ENCODE results near the gene NPAT. TPM values are rescaled to one million over a fixed set of nuclear protein-coding genes. Genes with fewer than 3 reads are reported as not detected.

NPAT gene
- total and polyA plus RNA-seq, 2 of the 13 experiments (the other 11 are each of a cell fraction or from before 2014, with no cell fraction given) = 4.4 to 11.2 TPM

DNA sequence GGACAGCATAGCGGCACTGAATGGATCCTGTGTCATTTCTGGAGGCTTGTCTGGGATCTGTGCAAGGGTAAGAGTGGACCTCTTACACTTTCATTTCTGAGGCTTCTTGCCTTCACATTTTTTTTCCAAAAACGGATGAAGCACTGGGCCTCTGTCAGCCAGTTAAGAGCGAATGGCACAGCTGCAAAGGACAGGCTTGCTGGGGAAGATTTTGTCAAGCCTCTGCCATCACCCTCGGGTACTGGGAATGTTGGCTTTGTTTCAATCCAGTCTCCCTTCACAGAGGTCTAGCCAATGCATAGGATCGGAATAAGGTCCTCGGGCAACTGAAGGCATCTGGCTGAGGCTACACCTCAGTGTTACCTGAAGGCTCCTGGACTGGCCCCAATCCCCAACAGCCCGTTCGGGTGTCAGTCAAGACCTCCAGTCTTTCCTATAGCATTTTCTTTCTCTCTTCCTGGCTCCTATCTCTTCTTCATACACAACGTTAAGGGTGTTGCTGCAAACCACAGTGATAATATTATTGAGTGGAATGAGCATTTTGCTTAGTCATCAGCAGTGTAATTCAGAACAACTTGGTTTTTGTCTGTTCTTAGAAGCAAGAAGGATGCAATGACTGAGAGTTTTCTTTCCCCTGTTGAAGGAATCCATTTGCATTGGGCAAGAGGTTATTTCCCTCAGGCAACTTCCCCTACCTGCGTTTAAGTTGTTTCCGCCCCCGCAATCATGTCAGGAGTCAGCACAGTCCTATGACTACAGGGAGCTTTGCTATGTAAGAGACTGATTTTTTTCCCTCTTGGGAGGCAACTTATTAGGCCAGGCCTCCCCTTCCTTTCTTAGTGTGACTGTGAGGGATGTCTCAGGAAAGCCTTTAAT is 22.8 kb downstream of the NPAT start (continued):
- no peak for TF ChIP-seq STAT5B (CRISPR knock-in tag; IDR thresholded peaks at IDR 0.05)

DNA sequence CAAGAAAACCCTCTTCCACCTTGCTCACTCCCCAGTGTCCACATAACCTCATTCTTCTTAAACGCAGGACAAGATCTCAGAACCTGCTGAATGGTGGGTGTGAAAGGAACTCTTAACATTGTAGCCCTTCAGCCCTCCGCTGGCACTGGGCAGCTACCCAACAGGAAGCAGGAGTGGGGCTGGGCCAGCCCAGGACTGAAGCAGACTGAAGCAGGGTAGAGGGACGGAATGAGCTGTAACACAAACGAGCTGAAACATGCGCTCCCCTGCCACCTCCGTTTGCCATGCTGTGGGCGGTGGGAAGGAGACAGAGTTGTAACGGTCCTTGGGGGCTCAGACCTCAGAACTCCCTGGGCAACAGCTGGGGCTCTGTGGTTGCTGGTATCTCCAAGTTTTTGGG is 23.6 kb downstream of the NPAT start:
- in situ Hi-C loops (cut with HindIII; ENCODE audit: extremely low pct_ligation_motif_present, low pct_unique_long_range_greater_than_20kb) (no loop called here), intact Hi-C loops (cut with micrococcal nuclease; ENCODE audit: unreplicated experiment) (no loop called here)
- CTCF ChIA-PET (ENCODE audit: low intra/inter-chr PET ratio, low total read pairs) = no interaction called here
- ATAC-seq (no peak), DNase-seq (ENCODE audit: low spot score) (no peak), FAIRE-seq (no peak)
- Histone ChIP-seq H3K9ac (ENCODE audit: insufficient read depth, low read depth, low read length) (no peak overlapping the region), H4K20me1 (ENCODE audit: insufficient read depth, low read length) (no peaks in the 10 kb centered on the region), H3K9me3 (ENCODE audit: low read length) (no peaks in the 10 kb centered on the region), H3K4me3 (replicated peaks in 1 of 3; ENCODE audit: insufficient read depth in 1 of 3, low read depth in 2 of 3, low read length in 3 of 3) (no peak overlapping the region), H3K79me2 (ENCODE audit: insufficient read depth, low read length) (no peaks in the 10 kb centered on the region), H3K27me3 (ENCODE audit: control insufficient read depth in 1 of 2, insufficient read depth in 2 of 2, low read length in 2 of 2) (no peaks in the 10 kb centered on the region), H2AFZ (ENCODE audit: low read length) (no peak overlapping the region), H3K27ac (ENCODE audit: extremely low read length, insufficient read depth, low read length) (no peak overlapping the region), H3K36me3 (replicated peaks in 1 of 2; ENCODE audit: control insufficient read depth in 1 of 2, insufficient read depth in 2 of 2, low read length in 2 of 2) (peaks cover 8 to 29% of the 10 kb centered on the region in 2 experiments), H3K4me1 (ENCODE audit: insufficient read depth, low read length) (peaks cover 11% of the 10 kb centered on the region), H3K4me2 (ENCODE audit: low read depth, low read length) (no peak overlapping the region)
- 97% methylated on average over 8 of the region's 8 CpGs for WGBS (ENCODE audit: low lambda C conversion rate)
- no TSS peak for BruUV-seq (replicated peaks)
- POLR2A ChIA-PET = no interaction called here
- TF ChIP-seq NFATC3 (CRISPR knock-in tag; IDR thresholded peaks at IDR 0.05) = no peak
- TF ChIP-seq ZNF616 (CRISPR knock-in tag; IDR thresholded peaks at IDR 0.05; ENCODE audit: low read depth) = no peak
- TF ChIP-seq, protein P1, sequence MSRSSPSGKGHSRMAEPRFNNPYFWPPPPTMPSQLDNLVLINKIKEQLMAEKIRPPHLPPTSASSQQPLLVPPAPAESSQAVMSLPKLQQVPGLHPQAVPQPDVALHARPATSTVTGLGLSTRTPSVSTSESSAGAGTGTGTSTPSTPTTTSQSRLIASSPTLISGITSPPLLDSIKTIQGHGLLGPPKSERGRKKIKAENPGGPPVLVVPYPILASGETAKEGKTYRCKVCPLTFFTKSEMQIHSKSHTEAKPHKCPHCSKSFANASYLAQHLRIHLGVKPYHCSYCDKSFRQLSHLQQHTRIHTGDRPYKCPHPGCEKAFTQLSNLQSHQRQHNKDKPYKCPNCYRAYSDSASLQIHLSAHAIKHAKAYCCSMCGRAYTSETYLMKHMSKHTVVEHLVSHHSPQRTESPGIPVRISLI (CRISPR knock-in tag; IDR thresholded peaks at IDR 0.05; ENCODE audit: borderline replicate concordance) = no peak
- TF ChIP-seq, protein P2, sequence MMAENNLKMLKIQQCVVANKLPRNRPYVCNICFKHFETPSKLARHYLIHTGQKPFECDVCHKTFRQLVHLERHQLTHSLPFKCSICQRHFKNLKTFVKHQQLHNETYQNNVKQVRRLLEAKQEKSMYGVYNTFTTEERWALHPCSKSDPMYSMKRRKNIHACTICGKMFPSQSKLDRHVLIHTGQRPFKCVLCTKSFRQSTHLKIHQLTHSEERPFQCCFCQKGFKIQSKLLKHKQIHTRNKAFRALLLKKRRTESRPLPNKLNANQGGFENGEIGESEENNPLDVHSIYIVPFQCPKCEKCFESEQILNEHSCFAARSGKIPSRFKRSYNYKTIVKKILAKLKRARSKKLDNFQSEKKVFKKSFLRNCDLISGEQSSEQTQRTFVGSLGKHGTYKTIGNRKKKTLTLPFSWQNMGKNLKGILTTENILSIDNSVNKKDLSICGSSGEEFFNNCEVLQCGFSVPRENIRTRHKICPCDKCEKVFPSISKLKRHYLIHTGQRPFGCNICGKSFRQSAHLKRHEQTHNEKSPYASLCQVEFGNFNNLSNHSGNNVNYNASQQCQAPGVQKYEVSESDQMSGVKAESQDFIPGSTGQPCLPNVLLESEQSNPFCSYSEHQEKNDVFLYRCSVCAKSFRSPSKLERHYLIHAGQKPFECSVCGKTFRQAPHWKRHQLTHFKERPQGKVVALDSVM (CRISPR knock-in tag; IDR thresholded peaks at IDR 0.05) = no peak
- TF ChIP-seq TOE1 (CRISPR knock-in tag; IDR thresholded peaks at IDR 0.05) = no peak
- TF ChIP-seq GTF3A (CRISPR knock-in tag; conservative IDR thresholded peaks at IDR 0.05) = no peak
- TF ChIP-seq TBL1XR1 (IDR thresholded peaks at IDR 0.05; ENCODE audit: borderline replicate concordance, low read length, partially characterized antibody) = no peak
- no peak for TF ChIP-seq PTBP1 (IDR thresholded peaks at IDR 0.05; ENCODE audit: low read depth, low read length, poor library complexity, severe bottlenecking)
- no peak for TF ChIP-seq MAF1 (CRISPR knock-in tag; IDR thresholded peaks at IDR 0.05; ENCODE audit: borderline replicate concordance)
- TF ChIP-seq BRD4 (CRISPR knock-in tag; IDR thresholded peaks at IDR 0.05) = no peak
- TF ChIP-seq ZNF605 (CRISPR knock-in tag; IDR thresholded peaks at IDR 0.05) = no peak
- TF ChIP-seq, protein P3, sequence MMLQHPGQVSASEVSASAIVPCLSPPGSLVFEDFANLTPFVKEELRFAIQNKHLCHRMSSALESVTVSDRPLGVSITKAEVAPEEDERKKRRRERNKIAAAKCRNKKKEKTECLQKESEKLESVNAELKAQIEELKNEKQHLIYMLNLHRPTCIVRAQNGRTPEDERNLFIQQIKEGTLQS (CRISPR knock-in tag; IDR thresholded peaks at IDR 0.05) = no peak
- TF ChIP-seq, protein P4, sequence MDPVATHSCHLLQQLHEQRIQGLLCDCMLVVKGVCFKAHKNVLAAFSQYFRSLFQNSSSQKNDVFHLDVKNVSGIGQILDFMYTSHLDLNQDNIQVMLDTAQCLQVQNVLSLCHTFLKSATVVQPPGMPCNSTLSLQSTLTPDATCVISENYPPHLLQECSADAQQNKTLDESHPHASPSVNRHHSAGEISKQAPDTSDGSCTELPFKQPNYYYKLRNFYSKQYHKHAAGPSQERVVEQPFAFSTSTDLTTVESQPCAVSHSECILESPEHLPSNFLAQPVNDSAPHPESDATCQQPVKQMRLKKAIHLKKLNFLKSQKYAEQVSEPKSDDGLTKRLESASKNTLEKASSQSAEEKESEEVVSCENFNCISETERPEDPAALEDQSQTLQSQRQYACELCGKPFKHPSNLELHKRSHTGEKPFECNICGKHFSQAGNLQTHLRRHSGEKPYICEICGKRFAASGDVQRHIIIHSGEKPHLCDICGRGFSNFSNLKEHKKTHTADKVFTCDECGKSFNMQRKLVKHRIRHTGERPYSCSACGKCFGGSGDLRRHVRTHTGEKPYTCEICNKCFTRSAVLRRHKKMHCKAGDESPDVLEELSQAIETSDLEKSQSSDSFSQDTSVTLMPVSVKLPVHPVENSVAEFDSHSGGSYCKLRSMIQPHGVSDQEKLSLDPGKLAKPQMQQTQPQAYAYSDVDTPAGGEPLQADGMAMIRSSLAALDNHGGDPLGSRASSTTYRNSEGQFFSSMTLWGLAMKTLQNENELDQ (CRISPR knock-in tag; IDR thresholded peaks at IDR 0.05; ENCODE audit: borderline replicate concordance) = no peak

All from HepG2 (cell line).